HG02884 (cell line): Measurements from ENCODE around the gene KDM8.

Experiments
- ATAC-seq: cut with Tn5 transposase; IDR thresholded peaks from one replicate; pipeline ENCODE4 v1.9.1; 2021; ENCODE audit warnings: mild to moderate bottlenecking, moderate library complexity; ENCODE audit not compliant: unreplicated experiment

Gene KDM8

DNA sequence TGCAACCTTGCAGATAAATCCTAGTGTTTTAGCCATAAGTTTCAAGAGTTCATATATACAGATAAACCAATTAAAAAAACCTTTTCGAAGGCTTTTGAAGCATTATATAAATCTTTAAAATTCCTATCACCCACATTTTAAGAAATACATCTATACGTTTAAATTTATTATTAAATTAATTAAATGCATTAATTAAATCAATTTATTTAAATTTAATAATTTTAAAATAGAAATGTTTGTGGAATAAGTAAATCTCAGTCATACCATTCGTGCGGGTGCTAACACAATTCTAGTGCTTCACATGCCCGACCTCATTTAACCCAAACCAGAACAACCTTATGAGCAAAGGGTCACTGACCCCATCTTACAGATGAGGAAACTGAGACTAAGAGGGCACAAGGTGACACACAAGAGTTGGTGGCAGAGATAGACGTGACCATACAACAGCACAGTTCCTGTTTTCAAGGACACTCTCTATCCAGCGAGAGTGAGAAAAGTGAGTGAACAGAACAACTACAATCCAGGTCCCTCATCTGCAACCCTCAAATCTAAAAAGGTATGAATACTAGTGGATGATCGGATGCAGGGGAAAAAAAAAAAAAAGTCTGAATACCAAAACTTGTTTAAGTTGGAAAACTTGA is 63.8 kb downstream of the KDM8 start:
- no peak for ATAC-seq

GRCh38 chr16:27268376-27269299 is 65.3 kb downstream of the KDM8 start, which contains the start of gene NSMCE1:
Gene NSMCE1 (minus strand): TSS chr16:27268772. CDS start chr16:27257570, 11,202 bp downstream.
- peak; percentile 93 for ATAC-seq

GRCh38 chr16:27269300-27270150 is 66.2 kb downstream of the KDM8 start:
- ATAC-seq, result no peak

DNA sequence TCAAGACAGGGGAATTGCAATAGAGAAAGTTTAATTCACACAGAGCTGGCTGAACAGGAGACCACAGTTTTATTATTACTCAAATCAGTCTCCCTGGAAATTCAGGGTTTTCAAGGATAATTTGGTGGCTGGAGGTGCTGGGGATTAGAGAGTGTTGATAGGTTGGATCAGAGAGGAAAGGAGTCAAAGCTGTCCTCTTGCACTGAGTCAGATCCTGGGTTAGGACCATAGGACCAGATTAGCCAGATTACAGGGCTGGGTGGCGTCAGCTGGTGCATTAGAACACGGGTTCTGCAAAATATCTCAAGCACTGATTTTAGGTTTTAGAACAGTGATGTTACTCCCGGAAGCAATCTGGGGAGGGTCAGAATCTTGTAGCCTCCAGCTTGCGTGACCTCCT is 67.0 kb downstream of the KDM8 start:
- ATAC-seq, result no peak
